ENCODE data around the gene TSEN34.

Gene TSEN34

DNA sequence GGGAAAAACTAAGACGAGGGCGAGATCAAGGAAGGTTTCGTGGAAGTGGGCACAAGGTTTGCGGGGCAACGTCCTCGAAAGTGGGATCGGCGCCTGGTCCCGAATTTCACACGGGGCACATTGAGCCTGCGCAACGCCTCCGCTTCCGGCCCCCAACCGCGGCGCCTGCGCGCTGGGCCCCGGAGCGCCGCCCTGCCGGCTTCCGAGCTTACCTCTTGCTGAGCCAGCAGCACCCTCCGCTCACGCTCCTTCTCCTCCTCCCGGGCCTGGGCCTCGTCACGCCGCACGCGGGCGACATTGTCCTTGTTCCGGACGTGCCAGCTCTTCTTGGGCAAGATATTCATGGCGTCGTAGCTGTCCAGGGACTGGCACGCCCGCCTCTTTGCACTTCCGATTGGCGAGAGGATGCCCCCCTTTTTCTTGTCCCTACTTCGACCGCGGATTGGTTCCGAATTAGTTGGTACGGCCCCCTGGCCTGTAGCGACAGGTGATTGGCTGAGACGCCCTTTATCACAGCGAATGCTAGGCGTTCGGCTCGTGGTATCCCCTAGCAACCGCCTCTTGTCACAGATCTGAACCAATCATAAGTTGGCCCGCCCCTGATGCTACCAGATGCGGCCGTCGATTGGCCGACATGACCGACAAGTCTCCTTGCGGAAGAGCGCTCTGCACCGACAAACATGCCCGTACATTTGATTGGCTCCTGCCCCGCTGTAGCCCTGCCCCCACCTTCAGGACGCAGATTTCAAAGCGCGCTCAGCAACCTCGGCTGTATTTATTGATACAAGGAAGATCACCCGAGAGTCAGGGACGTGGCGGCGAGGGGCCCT is 31.5 kb upstream of the TSEN34 start, which contains the start of gene LENG1 (continued):
- peak; percentile 63; the same call in 1 of the 2 replicates for TF ChIP-seq GLIS1 (tag by site-specific recombination; IDR thresholded peaks at IDR 0.05)
- TF ChIP-seq, protein P1, sequence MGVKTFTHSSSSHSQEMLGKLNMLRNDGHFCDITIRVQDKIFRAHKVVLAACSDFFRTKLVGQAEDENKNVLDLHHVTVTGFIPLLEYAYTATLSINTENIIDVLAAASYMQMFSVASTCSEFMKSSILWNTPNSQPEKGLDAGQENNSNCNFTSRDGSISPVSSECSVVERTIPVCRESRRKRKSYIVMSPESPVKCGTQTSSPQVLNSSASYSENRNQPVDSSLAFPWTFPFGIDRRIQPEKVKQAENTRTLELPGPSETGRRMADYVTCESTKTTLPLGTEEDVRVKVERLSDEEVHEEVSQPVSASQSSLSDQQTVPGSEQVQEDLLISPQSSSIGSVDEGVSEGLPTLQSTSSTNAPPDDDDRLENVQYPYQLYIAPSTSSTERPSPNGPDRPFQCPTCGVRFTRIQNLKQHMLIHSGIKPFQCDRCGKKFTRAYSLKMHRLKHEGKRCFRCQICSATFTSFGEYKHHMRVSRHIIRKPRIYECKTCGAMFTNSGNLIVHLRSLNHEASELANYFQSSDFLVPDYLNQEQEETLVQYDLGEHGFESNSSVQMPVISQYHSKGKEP (tag by site-specific recombination; IDR thresholded peaks at IDR 0.05): no peak
- TF ChIP-seq YY1 (tag by site-specific recombination; IDR thresholded peaks at IDR 0.05): peak; percentile 64; the same call in 1 of the 2 replicates
- no peak for TF ChIP-seq ZNF16 (tag by site-specific recombination; IDR thresholded peaks at IDR 0.05; ENCODE audit: low read depth)
- TF ChIP-seq, protein P2, sequence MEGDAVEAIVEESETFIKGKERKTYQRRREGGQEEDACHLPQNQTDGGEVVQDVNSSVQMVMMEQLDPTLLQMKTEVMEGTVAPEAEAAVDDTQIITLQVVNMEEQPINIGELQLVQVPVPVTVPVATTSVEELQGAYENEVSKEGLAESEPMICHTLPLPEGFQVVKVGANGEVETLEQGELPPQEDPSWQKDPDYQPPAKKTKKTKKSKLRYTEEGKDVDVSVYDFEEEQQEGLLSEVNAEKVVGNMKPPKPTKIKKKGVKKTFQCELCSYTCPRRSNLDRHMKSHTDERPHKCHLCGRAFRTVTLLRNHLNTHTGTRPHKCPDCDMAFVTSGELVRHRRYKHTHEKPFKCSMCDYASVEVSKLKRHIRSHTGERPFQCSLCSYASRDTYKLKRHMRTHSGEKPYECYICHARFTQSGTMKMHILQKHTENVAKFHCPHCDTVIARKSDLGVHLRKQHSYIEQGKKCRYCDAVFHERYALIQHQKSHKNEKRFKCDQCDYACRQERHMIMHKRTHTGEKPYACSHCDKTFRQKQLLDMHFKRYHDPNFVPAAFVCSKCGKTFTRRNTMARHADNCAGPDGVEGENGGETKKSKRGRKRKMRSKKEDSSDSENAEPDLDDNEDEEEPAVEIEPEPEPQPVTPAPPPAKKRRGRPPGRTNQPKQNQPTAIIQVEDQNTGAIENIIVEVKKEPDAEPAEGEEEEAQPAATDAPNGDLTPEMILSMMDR (tag by site-specific recombination; IDR thresholded peaks at IDR 0.05): peak; percentile 90
- peak; percentile 85 for TF ChIP-seq SP3 (tag by site-specific recombination; IDR thresholded peaks at IDR 0.05)
- TF ChIP-seq KLF7 (tag by site-specific recombination; IDR thresholded peaks at IDR 0.05; ENCODE audit: borderline replicate concordance): no peak
- TF ChIP-seq, protein P3, sequence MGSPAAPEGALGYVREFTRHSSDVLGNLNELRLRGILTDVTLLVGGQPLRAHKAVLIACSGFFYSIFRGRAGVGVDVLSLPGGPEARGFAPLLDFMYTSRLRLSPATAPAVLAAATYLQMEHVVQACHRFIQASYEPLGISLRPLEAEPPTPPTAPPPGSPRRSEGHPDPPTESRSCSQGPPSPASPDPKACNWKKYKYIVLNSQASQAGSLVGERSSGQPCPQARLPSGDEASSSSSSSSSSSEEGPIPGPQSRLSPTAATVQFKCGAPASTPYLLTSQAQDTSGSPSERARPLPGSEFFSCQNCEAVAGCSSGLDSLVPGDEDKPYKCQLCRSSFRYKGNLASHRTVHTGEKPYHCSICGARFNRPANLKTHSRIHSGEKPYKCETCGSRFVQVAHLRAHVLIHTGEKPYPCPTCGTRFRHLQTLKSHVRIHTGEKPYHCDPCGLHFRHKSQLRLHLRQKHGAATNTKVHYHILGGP (tag by site-specific recombination; IDR thresholded peaks at IDR 0.05): no peak
- TF ChIP-seq ZNF423 (tag by site-specific recombination; IDR thresholded peaks at IDR 0.05): no peak
- 0 out of 2 replicates have a peak, but pooled peaks have one; percentile 27 for TF ChIP-seq PATZ1 (tag by site-specific recombination; IDR thresholded peaks at IDR 0.05)
- TF ChIP-seq ZNF239 (tag by site-specific recombination; IDR thresholded peaks at IDR 0.05): no peak
- peak; percentile 86 for TF ChIP-seq ZFHX2 (tag by site-specific recombination; conservative IDR thresholded peaks at IDR 0.05)
- TF ChIP-seq ZNF202 (tag by site-specific recombination; IDR thresholded peaks at IDR 0.05; ENCODE audit: borderline replicate concordance): no peak
- TF ChIP-seq SALL2 (tag by site-specific recombination; IDR thresholded peaks at IDR 0.05; ENCODE audit: borderline replicate concordance): no peak
- peak; percentile 47 for TF ChIP-seq ZNF335 (tag by site-specific recombination; conservative IDR thresholded peaks at IDR 0.05)
- TF ChIP-seq TRIM28 (IDR thresholded peaks at IDR 0.05; ENCODE audit: borderline replicate concordance, low read length): 0 out of 2 replicates have a peak, but pooled peaks have one; percentile 10
- TF ChIP-seq HOXD13 (CRISPR knock-in tag; IDR thresholded peaks at IDR 0.05; ENCODE audit: borderline replicate concordance): no peak
- peak; percentile 90 for TF ChIP-seq ZNF792 (tag by site-specific recombination; IDR thresholded peaks at IDR 0.05)
- TF ChIP-seq ZNF670 (tag by site-specific recombination; IDR thresholded peaks at IDR 0.05; ENCODE audit: low read depth): no peak
- TF ChIP-seq, protein P4, sequence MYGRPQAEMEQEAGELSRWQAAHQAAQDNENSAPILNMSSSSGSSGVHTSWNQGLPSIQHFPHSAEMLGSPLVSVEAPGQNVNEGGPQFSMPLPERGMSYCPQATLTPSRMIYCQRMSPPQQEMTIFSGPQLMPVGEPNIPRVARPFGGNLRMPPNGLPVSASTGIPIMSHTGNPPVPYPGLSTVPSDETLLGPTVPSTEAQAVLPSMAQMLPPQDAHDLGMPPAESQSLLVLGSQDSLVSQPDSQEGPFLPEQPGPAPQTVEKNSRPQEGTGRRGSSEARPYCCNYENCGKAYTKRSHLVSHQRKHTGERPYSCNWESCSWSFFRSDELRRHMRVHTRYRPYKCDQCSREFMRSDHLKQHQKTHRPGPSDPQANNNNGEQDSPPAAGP (tag by site-specific recombination; IDR thresholded peaks at IDR 0.05): no peak
- no peak for TF ChIP-seq PRDM6 (tag by site-specific recombination; IDR thresholded peaks at IDR 0.05)
- peak; percentile 75 for TF ChIP-seq ZBTB8A (tag by site-specific recombination; IDR thresholded peaks at IDR 0.05)
- TF ChIP-seq, protein P5, sequence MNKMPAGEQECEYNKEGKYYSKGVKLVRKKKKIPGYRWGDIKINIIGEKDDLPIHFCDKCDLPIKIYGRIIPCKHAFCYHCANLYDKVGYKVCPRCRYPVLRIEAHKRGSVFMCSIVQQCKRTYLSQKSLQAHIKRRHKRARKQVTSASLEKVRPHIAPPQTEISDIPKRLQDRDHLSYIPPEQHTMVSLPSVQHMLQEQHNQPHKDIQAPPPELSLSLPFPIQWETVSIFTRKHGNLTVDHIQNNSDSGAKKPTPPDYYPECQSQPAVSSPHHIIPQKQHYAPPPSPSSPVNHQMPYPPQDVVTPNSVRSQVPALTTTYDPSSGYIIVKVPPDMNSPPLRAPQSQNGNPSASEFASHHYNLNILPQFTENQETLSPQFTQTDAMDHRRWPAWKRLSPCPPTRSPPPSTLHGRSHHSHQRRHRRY (tag by site-specific recombination; IDR thresholded peaks at IDR 0.05): no peak
- TF ChIP-seq ZNF654 (tag by site-specific recombination; IDR thresholded peaks at IDR 0.05; ENCODE audit: low read depth): no peak
- no peak for TF ChIP-seq ZNF768 (tag by site-specific recombination; IDR thresholded peaks at IDR 0.05)
- TF ChIP-seq, protein P6, sequence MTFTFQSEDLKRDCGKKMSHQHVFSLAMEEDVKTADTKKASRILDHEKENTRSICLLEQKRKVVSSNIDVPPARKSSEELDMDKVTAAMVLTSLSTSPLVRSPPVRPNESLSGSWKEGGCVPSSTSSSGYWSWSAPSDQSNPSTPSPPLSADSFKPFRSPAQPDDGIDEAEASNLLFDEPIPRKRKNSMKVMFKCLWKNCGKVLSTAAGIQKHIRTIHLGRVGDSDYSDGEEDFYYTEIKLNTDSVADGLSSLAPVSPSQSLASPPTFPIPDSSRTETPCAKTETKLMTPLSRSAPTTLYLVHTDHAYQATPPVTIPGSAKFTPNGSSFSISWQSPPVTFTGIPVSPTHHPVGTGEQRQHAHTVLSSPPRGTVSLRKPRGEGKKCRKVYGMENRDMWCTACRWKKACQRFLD (tag by site-specific recombination; IDR thresholded peaks at IDR 0.05): no peak
- peak; percentile 90 for TF ChIP-seq ZNF341 (tag by site-specific recombination; IDR thresholded peaks at IDR 0.05; ENCODE audit: low read depth)

Data from HEK293 (cell line).